Colonic mucosa (tissue), 4 donors: Measurements from ENCODE around the gene ZNF772. TPM values are rescaled to one million over a fixed set of nuclear protein-coding genes. Genes with fewer than 3 reads are reported as not detected.
"Not testable (repeated sequence)": the region's sequence is repeated elsewhere in the genome, so short reads cannot be mapped to it uniquely, and the experiment has no call there.

ENCODE experiments used
- DNase-seq: peaks from one replicate; pipeline ENCODE4 v3.0.0-alpha.2; 2020
- H3K27ac ChIP-seq: fragments of 200-600 bp; one replicate; pipeline ENCODE4 v1.8.0; 2021
- H3K27me3 ChIP-seq: fragments of 200-600 bp; one replicate; pipeline ENCODE4 v1.8.0; 2021
- H3K36me3 ChIP-seq: fragments of 200-600 bp; one replicate; pipeline ENCODE4 v1.8.0; 2021
- H3K4me1 ChIP-seq: fragments of 200-600 bp; one replicate; pipeline ENCODE4 v1.8.0; 2021; ENCODE audit warnings: mild to moderate bottlenecking
- H3K4me3 ChIP-seq: fragments of 200-600 bp; one replicate; pipeline ENCODE4 v1.8.0; 2021
- H3K9ac ChIP-seq, 2 donors: one replicate each; pipeline ENCODE4 v1.7.0; 2013; ENCODE audit warnings: control low read depth in 2 of 2, low read depth in 2 of 2, low read length in 2 of 2
- H3K9me3 ChIP-seq: fragments of 200-600 bp; one replicate; pipeline ENCODE4 v1.8.0; 2021
- intact Hi-C: fragments of 100-400 bp; cut with DNase I; formaldehyde crosslinking; loops from one replicate; pipeline ENCODE4 v1.14.1; 2022
- total RNA-seq, 2 donors: library from RNA; stranded (reverse); fragmentation: NEBNext Ultra II Directional in 1 of 2; extraction: Animal tissue kit (Norgen Biotek cat#: 25700) in 1 of 2; gene quantifications; one replicate each; pipeline ENCODE4 v1.2.1, GENCODE V29; 2021
- TF ChIP-seq, protein P1 (sequence below): fragments of 200-600 bp; IDR thresholded peaks from one replicate; pipeline ENCODE4 v1.8.0; 2022; ENCODE audit warnings: antibody characterized with exemption, mild to moderate bottlenecking
- donor health status: healthy.
- donor health status: DM: no; HTN: no; CAD: no.
- donor health status: DM: no; HTN: no; CAD: no.

ZNF772 gene
- 1 to 10 TPM; 3.5 to 5.3 TPM for total RNA-seq

DNA sequence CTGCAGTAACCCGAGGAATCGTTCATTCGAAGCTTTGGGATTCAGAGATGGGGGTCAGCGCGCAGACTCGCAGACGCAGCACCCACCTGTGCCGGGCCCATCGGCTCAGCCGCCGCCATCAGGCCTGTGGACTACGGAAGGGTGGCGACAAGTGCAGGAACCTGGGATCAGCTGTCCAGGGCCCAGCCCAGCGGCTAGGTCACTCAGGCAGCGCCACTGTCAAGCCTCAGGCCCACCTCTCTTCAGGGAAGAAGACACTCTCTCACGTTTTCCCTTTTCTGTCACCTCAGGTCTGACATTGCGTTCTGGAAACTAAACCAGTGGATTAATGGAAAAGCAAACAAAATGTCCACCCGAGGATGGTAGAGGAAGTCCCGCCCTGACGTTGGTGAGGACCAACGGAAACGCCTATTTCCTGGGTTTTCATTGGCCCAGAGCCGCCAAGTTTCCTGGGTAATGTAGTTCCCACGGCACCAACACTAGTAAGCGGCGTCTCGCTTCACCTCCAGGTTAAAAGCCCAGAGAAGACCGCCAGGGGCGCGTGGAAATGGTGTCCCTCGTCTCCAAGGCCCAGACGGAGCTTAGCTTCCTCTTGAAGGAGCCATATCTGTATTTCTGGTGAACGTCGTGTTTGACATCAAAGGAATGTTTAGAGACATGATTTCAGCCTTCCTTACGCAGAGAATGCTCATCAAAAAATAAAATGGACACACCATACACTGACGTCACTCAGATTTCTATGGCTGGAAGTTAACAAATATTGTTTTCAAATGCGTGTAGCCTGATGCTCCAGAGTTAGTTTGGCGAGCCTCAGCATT lies at the start of gene ZNF772:
TSS of gene ZNF772 (minus strand) at position 376 of the 818 bp plus-strand sequence. CDS start at position 119, 257 bp downstream.
- Histone ChIP-seq H3K4me1 (no peaks in the 10 kb centered on the region), H3K9ac (peak within 1 kb of the TSS in 1 of 2 donors; percentile 54), H3K4me3 (peak within 1 kb of the TSS; percentile 63), H3K27me3 (no peaks in the 10 kb centered on the region), H3K27ac (peak within 1 kb of the TSS; percentile 45), H3K36me3 (no peaks in the 10 kb centered on the region), H3K9me3 (no peaks in the 10 kb centered on the region)
- DNase-seq, result peak; percentile 93
- intact Hi-C loops, result no loop called here
- TF ChIP-seq, protein P1, sequence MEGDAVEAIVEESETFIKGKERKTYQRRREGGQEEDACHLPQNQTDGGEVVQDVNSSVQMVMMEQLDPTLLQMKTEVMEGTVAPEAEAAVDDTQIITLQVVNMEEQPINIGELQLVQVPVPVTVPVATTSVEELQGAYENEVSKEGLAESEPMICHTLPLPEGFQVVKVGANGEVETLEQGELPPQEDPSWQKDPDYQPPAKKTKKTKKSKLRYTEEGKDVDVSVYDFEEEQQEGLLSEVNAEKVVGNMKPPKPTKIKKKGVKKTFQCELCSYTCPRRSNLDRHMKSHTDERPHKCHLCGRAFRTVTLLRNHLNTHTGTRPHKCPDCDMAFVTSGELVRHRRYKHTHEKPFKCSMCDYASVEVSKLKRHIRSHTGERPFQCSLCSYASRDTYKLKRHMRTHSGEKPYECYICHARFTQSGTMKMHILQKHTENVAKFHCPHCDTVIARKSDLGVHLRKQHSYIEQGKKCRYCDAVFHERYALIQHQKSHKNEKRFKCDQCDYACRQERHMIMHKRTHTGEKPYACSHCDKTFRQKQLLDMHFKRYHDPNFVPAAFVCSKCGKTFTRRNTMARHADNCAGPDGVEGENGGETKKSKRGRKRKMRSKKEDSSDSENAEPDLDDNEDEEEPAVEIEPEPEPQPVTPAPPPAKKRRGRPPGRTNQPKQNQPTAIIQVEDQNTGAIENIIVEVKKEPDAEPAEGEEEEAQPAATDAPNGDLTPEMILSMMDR, result no peak

DNA sequence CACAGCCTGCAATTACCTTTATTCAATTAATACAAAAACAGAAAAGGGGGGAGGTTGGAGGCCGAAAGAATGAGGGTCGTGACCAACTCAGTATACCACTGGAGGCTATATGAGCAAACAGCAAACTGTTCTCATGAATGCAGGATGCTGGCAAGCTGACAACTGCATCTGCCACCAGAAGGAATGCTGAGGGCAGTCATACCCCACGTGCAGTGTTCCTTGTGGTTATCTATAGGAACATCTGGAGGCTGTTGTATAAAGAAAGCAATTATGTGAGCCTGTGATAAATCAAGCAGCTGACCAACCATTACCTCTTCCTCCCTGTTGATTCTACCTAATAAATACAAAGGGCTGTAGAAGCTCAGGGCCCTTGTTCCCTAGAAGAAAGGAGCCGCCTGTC lies 40.7 kb upstream of the ZNF772 start:
- DNase-seq, H3K36me3 ChIP-seq, H3K9ac ChIP-seq, H3K27me3 ChIP-seq, H3K4me1 ChIP-seq, H3K4me3 ChIP-seq, intact Hi-C loops, H3K9me3 ChIP-seq, H3K27ac ChIP-seq: not testable (repeated sequence)

DNA sequence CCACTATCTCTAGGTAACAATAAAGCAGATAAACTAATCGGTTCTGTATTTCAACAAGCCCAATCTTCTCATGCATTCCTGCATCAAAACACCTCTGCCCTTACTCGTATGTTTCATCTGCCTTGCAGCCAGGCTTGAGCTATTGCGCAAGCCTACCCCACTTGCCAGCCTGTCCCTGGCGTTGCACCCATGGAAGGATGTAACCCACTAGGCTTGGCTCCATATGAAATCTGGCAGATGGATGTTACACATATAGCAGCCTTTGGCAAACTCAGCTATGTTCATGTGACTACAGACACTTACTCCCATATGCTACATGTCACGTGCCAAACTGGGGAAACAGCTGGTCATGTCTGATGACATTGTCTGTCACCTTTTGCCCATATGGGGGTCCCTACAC lies 37.9 kb upstream of the ZNF772 start:
- intact Hi-C loops, result no loop called here

DNA sequence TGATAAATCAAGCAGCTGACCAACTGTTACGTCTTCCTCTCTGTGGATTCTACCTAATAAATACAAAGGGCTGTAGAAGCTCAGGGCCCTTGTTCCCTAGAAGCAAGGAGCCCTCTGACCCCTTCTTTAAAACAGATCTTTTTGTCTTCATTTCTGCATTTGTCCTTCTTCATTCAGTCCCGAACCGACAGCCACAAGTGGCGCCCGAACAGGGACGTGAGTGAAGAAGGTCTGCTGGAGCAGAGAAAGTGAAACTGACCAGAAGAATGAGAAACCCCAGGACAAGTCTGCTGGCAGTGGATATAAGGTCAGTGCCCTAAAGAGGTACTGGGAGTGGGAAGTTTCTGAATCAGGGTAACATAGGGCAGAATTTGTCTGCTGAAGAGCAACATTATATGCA lies 35.5 kb upstream of the ZNF772 start:
- H3K9me3 ChIP-seq, result no peaks in the 10 kb centered on the region
- DNase-seq, result no peak

More for the DNA sequence above, 37.9 kb upstream of the ZNF772 start:
- no peaks in the 10 kb centered on the region for H3K4me1 ChIP-seq
- no peak overlapping the region for H3K9ac ChIP-seq
- H3K27me3 ChIP-seq, result no peaks in the 10 kb centered on the region
- DNase-seq, result no peak
- no peaks in the 10 kb centered on the region for H3K36me3 ChIP-seq
- H3K4me3 ChIP-seq, result no peak overlapping the region
- H3K27ac ChIP-seq, result no peak overlapping the region
- no peaks in the 10 kb centered on the region for H3K9me3 ChIP-seq
- TF ChIP-seq, protein P1, result no peak

DNA sequence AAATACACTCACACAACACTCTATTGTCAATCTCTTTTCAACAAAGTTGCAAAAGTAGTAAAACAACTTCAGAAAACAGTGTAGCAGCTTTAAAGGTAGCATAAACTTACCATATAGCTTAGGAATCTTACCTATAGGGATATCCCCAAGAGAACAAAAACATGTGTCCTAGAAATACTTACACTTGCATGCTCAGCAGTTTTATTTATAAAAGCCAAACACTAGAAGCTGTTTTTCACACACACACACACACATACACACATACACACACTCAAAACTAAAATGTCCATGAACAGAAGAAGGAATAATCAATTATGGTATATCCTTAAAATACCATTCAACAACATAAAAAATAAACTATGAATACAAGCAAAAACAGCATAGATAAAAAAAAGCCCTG lies 34.1 kb upstream of the ZNF772 start:
- H3K4me1 ChIP-seq, result no peaks in the 10 kb centered on the region
- H3K27me3 ChIP-seq, result no peaks in the 10 kb centered on the region
- H3K9me3 ChIP-seq, result no peaks in the 10 kb centered on the region
- H3K36me3 ChIP-seq, result peaks cover 4% of the 10 kb centered on the region
- TF ChIP-seq, protein P1, result no peak
- no peak overlapping the region for H3K9ac ChIP-seq
- intact Hi-C loops, result no loop called here
- no peak for DNase-seq
- no peak overlapping the region for H3K4me3 ChIP-seq
- no peak overlapping the region for H3K27ac ChIP-seq

More for the DNA sequence above, 35.5 kb upstream of the ZNF772 start:
- no peaks in the 10 kb centered on the region for H3K27me3 ChIP-seq
- no peak overlapping the region for H3K9ac ChIP-seq
- no peaks in the 10 kb centered on the region for H3K4me1 ChIP-seq
- H3K27ac ChIP-seq, result no peak overlapping the region
- intact Hi-C loops, result no loop called here
- no peak overlapping the region for H3K4me3 ChIP-seq
- H3K36me3 ChIP-seq, result no peaks in the 10 kb centered on the region
- TF ChIP-seq, protein P1, result no peak

DNA sequence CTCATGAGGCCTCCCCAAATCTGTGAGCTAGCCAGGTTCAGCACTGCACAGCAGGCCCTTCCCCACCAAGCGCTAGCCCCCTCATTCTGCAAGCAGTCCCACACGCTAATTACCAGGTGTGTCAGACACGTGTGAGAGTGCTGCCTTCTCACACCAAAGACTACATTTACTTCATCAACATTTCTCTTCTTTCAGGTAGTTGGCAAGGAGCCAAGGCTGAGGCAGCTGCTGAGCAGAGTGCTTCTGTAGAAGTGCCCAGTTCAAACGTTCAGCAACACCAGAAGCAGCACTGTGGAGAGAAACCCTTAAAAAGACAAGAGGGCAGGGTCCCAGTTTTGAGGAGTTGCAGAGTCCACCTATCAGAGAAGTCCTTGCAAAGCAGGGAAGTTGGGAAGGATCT lies 28.8 kb upstream of the ZNF772 start:
- Histone ChIP-seq H3K9me3 (no peaks in the 10 kb centered on the region), H3K36me3 (peaks cover 12% of the 10 kb centered on the region)

DNA sequence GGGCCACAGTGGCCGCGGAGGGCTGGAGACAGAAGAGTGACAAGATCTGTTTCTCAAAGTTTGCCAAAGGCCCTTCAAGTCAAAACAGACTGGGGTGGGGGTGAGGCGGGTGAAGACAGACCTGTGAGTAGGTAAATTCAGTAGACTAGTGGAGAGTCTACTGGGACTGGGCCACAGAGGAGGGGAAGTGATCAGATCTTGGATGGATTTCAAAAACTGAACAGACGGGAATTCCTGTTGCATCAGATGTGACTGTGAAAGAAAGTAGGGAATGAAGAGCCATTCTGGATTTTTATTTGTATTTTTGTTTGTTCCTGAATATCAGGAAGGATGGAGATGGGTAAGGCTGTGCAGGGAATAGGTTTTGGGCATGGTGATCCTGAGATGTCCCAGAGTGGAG lies 23.0 kb upstream of the ZNF772 start:
- peak overlapping the region; percentile 66 for H3K4me3 ChIP-seq
- DNase-seq, intact Hi-C loops: not testable (repeated sequence)

More for the DNA sequence above, 28.8 kb upstream of the ZNF772 start:
- DNase-seq, result no peak
- Histone ChIP-seq H3K4me3 (no peak overlapping the region), H3K27me3 (no peaks in the 10 kb centered on the region), H3K9ac (no peak overlapping the region), H3K27ac (no peak overlapping the region), H3K4me1 (no peaks in the 10 kb centered on the region)
- intact Hi-C loops, result no loop called here
- TF ChIP-seq, protein P1, result no peak

DNA sequence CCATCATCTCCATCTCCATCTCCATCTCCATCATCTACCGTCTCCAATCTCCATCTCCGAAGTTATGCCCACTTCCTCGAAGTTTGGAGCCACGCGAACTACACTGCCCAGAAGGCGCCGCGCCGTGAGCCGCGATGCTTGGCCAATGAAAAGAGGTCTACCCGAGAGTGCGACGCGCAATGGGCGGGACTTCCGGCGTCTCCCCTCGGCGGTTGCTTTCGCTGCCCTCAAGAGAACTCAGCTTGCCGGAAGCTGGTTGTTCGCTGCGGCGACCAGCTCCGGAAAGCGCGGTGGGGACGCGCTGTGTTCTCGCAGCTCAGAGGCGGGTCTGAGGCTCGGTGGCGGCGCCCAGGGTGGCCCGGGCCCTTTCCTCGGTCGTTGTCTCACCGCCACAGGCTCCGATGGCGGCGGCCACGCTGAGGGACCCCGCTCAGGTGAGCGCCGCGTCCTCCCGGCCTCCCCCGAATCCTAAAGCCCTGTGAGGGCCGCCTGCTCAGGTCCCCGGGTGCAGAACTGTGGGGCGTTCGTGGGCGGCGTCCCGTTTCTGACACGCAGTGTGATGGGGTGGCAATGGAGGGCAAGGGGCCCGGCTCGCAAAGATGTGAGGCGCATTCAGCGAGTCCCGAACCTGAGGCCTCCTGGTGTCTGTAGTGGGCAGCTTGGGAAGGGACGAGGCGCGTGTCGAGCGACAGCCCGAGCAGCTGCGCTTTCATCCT lies 22.5 kb upstream of the ZNF772 start, which contains the start of gene ZNF773:
TSS of gene ZNF773 (plus strand) at position 259 of the 716 bp plus-strand sequence. CDS start at position 402, 143 bp downstream.
- H3K36me3 ChIP-seq, H3K9me3 ChIP-seq, H3K27me3 ChIP-seq, H3K4me1 ChIP-seq, intact Hi-C loops: not testable (repeated sequence)
- peak; percentile 95 for DNase-seq
- H3K4me3 ChIP-seq, result peak within 1 kb of the TSS; percentile 66
- peak within 1 kb of the TSS; percentile 55 for H3K27ac ChIP-seq
- peak within 1 kb of the TSS in 1 of 2 donors; percentile 74 for H3K9ac ChIP-seq

More for the DNA sequence above, 23.0 kb upstream of the ZNF772 start:
- H3K9ac ChIP-seq, H3K27ac ChIP-seq, H3K9me3 ChIP-seq, H3K36me3 ChIP-seq, H3K4me1 ChIP-seq, H3K27me3 ChIP-seq: not testable (repeated sequence)
